Upper lobe of right lung (tissue), 1 donor: ENCODE measurements around the gene ZFR. TPM values are rescaled to one million over a fixed set of nuclear protein-coding genes. Genes with fewer than 3 reads are reported as not detected.
"Not testable (repeated sequence)": the region's sequence is repeated elsewhere in the genome, so short reads cannot be mapped to it uniquely, and the experiment has no call there.

Experiments used
- ATAC-seq: fragments of 200-7000 bp; cut with Tn5 transposase; one replicate; pipeline ENCODE4 v1.9.1; 2020; ENCODE audit warnings: mild to moderate bottlenecking, moderate library complexity
- DNase-seq: peaks from one replicate; pipeline ENCODE4 v3.0.0-alpha.2; 2020
- H3K27ac ChIP-seq: fragments of 200-600 bp; one replicate; pipeline ENCODE4 v1.8.0; 2022
- H3K27me3 ChIP-seq: fragments of 200-600 bp; one replicate; pipeline ENCODE4 v1.8.0; 2022; ENCODE audit warnings: mild to moderate bottlenecking
- H3K36me3 ChIP-seq: fragments of 200-600 bp; one replicate; pipeline ENCODE4 v1.8.0; 2022
- H3K4me1 ChIP-seq: fragments of 200-600 bp; one replicate; pipeline ENCODE4 v1.8.0; 2022
- H3K4me3 ChIP-seq: fragments of 200-600 bp; one replicate; pipeline ENCODE4 v1.8.0; 2022; ENCODE audit warnings: mild to moderate bottlenecking
- H3K9me3 ChIP-seq: fragments of 200-600 bp; one replicate; pipeline ENCODE4 v1.8.0; 2022
- CTCF ChIP-seq: fragments of 200-600 bp; IDR thresholded peaks from one replicate; pipeline ENCODE4 v1.8.0; 2022; ENCODE audit warnings: antibody characterized with exemption
- intact Hi-C: fragments of 100-400 bp; cut with DNase I; formaldehyde crosslinking; loops from one replicate; pipeline ENCODE4 v1.11.0; 2022
- total RNA-seq: library from RNA; stranded (reverse); fragmentation: NEBNext Ultra II Directional; extraction: Animal tissue kit (Norgen Biotek cat#: 25700); gene quantifications from one replicate; pipeline ENCODE4 v1.2.1, GENCODE V29; 2021
- donor health status: DM: no; HTN: yes; CAD: no; lungs with severe emphysema.

The ZFR gene
- total RNA-seq, 1 donor from 2014 or later, result 60.4 TPM

- Histone ChIP-seq H3K27me3 (no peaks in the 10 kb centered on the region), H3K4me3 (no peak overlapping the region), H3K4me1 (no peaks in the 10 kb centered on the region), H3K27ac (no peak overlapping the region), H3K9me3 (no peaks in the 10 kb centered on the region), H3K36me3 (peaks cover 92% of the 10 kb centered on the region)
- ATAC-seq (no peak), DNase-seq (no peak)
- intact Hi-C loops, result no loop called here
- TF ChIP-seq CTCF, result no peak
These were observed 61.0 kb downstream of the ZFR start for GRCh38 chr5:32383586-32383985.

GRCh38 chr5:32383065-32383464 is 61.5 kb downstream of the ZFR start:
- intact Hi-C loops, result no loop called here
- Histone ChIP-seq H3K27me3 (no peaks in the 10 kb centered on the region), H3K9me3 (no peaks in the 10 kb centered on the region), H3K27ac (no peak overlapping the region), H3K36me3 (peaks cover 92% of the 10 kb centered on the region), H3K4me1 (no peaks in the 10 kb centered on the region), H3K4me3 (no peak overlapping the region)
- TF ChIP-seq CTCF, result no peak
- DNase-seq, result no peak
- no peak for ATAC-seq

GRCh38 chr5:32379421-32379820 is 65.1 kb downstream of the ZFR start:
- DNase-seq, result no peak
- H3K4me1 ChIP-seq, result no peaks in the 10 kb centered on the region
- no peak overlapping the region for H3K27ac ChIP-seq
- no peak overlapping the region for H3K4me3 ChIP-seq
- H3K27me3 ChIP-seq, result no peaks in the 10 kb centered on the region
- no peaks in the 10 kb centered on the region for H3K9me3 ChIP-seq
- peaks cover 86% of the 10 kb centered on the region for H3K36me3 ChIP-seq
- no peak for TF ChIP-seq CTCF
- intact Hi-C loops, result no loop called here
- no peak for ATAC-seq

- Histone ChIP-seq H3K27ac (no peak overlapping the region), H3K4me1 (no peaks in the 10 kb centered on the region), H3K36me3 (peaks cover 83% of the 10 kb centered on the region), H3K9me3 (no peaks in the 10 kb centered on the region), H3K4me3 (no peak overlapping the region), H3K27me3 (no peaks in the 10 kb centered on the region)
- intact Hi-C loops, result no loop called here
- DNase-seq (no peak), ATAC-seq (no peak)
- TF ChIP-seq CTCF, result no peak
These were observed 65.6 kb downstream of the ZFR start for GRCh38 chr5:32378966-32379365.

GRCh38 chr5:32369542-32370155 is 74.9 kb downstream of the ZFR start:
- Histone ChIP-seq H3K9me3 (no peaks in the 10 kb centered on the region), H3K36me3 (peaks cover 61% of the 10 kb centered on the region), H3K27ac (no peak overlapping the region), H3K4me1 (no peaks in the 10 kb centered on the region), H3K27me3 (no peaks in the 10 kb centered on the region), H3K4me3 (no peak overlapping the region)
- DNase-seq, result no peak
- no peak for TF ChIP-seq CTCF
- no peak for ATAC-seq
- intact Hi-C loops, result no loop called here

GRCh38 chr5:32369032-32369431 is 75.5 kb downstream of the ZFR start:
- ATAC-seq (no peak), DNase-seq (no peak)
- no peak overlapping the region for H3K4me3 ChIP-seq
- no peak overlapping the region for H3K27ac ChIP-seq
- intact Hi-C loops, result no loop called here
- H3K36me3 ChIP-seq, result peaks cover 61% of the 10 kb centered on the region
- no peaks in the 10 kb centered on the region for H3K27me3 ChIP-seq
- no peaks in the 10 kb centered on the region for H3K4me1 ChIP-seq
- TF ChIP-seq CTCF, result no peak
- H3K9me3 ChIP-seq, result no peaks in the 10 kb centered on the region

GRCh38 chr5:32367271-32367670 is 77.3 kb downstream of the ZFR start:
- H3K27me3 ChIP-seq, H3K27ac ChIP-seq, ATAC-seq, H3K4me3 ChIP-seq, H3K4me1 ChIP-seq, intact Hi-C loops, DNase-seq, H3K9me3 ChIP-seq: not testable (repeated sequence)
- peaks cover 61% of the 10 kb centered on the region for H3K36me3 ChIP-seq
